ENCODE results near the gene KRT40. TPM values are rescaled to one million over a fixed set of nuclear protein-coding genes. Genes with fewer than 3 reads are reported as not detected.

The KRT40 gene
- total and polyA plus RNA-seq, 9 of the 15 experiments (the other 6 are each of a cell fraction or from before 2014, with no cell fraction given) = not detected

DNA sequence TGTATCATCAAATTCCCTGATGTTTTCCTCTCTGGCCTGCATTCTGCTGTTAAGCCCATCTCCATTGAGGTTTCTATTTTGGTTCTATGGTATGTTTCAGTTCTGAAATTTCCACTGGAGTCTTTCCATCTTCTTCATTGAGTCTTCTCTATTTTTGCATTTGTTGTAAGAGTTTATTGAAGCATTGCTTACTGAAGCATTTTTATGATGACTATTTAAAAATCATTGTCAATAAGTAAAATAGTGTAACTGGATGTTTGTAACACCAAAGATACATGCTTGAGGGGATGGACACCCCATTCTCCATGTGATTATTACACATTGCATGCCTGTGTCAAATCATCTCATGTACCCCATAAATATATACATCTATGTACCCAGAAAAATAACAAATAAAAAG is 8.6 kb downstream of the KRT40 start:
- H3K36me3 ChIP-seq (ENCODE audit: control insufficient read depth, insufficient read depth, low read length) = no peaks in the 10 kb centered on the region
- H3K9ac ChIP-seq (ENCODE audit: insufficient read depth in 1 of 2, low read depth in 2 of 2, low read length in 2 of 2) = no peak overlapping the region
- DNase-seq (ENCODE audit: extremely low read depth in 1 of 4, low spot score in 3 of 4) = no peak
- H3K9me3 ChIP-seq (replicated peaks; ENCODE audit: control insufficient read depth, insufficient read depth, low read depth, low read length) = no peaks in the 10 kb centered on the region
- no TSS peak for BruUV-seq (replicated peaks)
- CTCF ChIA-PET (ENCODE audit: low intra/inter-chr PET ratio) = no interaction called here
- intact Hi-C loops (cut with micrococcal nuclease) (no loop called here), in situ Hi-C loops (cut with MboI) (no loop called here)
- H3K79me2 ChIP-seq (ENCODE audit: control insufficient read depth, insufficient read depth, low read length) = no peaks in the 10 kb centered on the region
- no peak overlapping the region for H3K27ac ChIP-seq (ENCODE audit: extremely low read depth, low read depth, low read length)
- H4K20me1 ChIP-seq (replicated peaks; ENCODE audit: control insufficient read depth, insufficient read depth, low read length) = no peaks in the 10 kb centered on the region; the same call in 1 of the 2 replicates
- no peak overlapping the region for H3K4me2 ChIP-seq (ENCODE audit: insufficient read depth, low read length)
- no peak overlapping the region for H2AFZ ChIP-seq (ENCODE audit: low read depth, low read length)
- FAIRE-seq = no peak
- ATAC-seq = no peak
- no peaks in the 10 kb centered on the region; a peak in 1 of 5 replicates for H3K4me1 ChIP-seq (replicated peaks in 1 of 2; ENCODE audit: control insufficient read depth in 2 of 2, insufficient read depth in 2 of 2, low read length in 2 of 2)
- no peak overlapping the region for H3K4me3 ChIP-seq
- POLR2A ChIA-PET = no interaction called here
- peaks cover 3 to 18% of the 10 kb centered on the region in 2 experiments; a peak in 3 of 5 replicates for H3K27me3 ChIP-seq (ENCODE audit: control insufficient read depth in 2 of 2, insufficient read depth in 2 of 2, low read length in 2 of 2)
- TF ChIP-seq CBX8 (IDR thresholded peaks at IDR 0.05; ENCODE audit: borderline replicate concordance, extremely low read depth, low read depth, low read length, poor library complexity, severe bottlenecking) = no peak
- peak; percentile 20; the same call in 1 of the 2 replicates for TF ChIP-seq ZNF316 (IDR thresholded peaks at IDR 0.05)
- H3K9me1 ChIP-seq (ENCODE audit: control insufficient read depth, insufficient read depth, low read length) = peaks cover 3% of the 10 kb centered on the region

DNA sequence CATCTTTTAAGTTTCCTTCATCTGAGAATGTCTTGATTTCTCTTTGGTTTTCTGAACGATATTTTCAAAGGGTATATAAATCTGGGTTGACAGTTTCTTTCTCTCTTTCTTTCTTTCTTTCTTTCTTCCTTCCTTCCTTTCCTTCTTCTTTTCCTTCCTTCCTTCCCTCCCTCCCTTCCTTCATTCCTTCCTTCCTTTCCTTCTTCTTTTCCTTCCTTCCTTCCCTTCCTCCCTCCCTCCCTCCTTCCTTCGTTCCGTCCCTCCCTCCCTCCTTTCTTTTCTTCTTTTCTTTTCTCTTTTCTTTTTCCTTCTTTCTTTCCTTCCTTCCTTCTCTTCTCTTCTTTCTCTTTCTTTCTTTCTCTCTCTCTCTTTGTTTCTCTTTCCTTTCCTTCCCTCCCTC is 9.8 kb downstream of the KRT40 start:
- in situ Hi-C loops (cut with MboI) = no loop called here
- TF ChIP-seq, protein P1, sequence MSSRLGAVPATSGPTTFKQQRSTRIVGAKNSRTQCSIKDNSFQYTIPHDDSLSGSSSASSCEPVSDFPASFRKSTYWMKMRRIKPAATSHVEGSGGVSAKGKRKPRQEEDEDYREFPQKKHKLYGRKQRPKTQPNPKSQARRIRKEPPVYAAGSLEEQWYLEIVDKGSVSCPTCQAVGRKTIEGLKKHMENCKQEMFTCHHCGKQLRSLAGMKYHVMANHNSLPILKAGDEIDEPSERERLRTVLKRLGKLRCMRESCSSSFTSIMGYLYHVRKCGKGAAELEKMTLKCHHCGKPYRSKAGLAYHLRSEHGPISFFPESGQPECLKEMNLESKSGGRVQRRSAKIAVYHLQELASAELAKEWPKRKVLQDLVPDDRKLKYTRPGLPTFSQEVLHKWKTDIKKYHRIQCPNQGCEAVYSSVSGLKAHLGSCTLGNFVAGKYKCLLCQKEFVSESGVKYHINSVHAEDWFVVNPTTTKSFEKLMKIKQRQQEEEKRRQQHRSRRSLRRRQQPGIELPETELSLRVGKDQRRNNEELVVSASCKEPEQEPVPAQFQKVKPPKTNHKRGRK (tag; IDR thresholded peaks at IDR 0.05) = peak; percentile 65; the same call in 1 of the 2 replicates
- TF ChIP-seq, protein P2, sequence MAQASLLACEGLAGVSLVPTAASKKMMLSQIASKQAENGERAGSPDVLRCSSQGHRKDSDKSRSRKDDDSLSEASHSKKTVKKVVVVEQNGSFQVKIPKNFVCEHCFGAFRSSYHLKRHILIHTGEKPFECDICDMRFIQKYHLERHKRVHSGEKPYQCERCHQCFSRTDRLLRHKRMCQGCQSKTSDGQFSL (CRISPR knock-in tag; IDR thresholded peaks at IDR 0.05) = no peak
- TF ChIP-seq, protein P2 (tag; IDR thresholded peaks at IDR 0.05) = no peak
- TF ChIP-seq ZNF586 (CRISPR knock-in tag; conservative IDR thresholded peaks at IDR 0.05) = no peak
- TF ChIP-seq ZNF699 (CRISPR knock-in tag; IDR thresholded peaks at IDR 0.05; ENCODE audit: insufficient replicate concordance) = no peak
- no peak for TF ChIP-seq ATF1 (CRISPR knock-in tag; IDR thresholded peaks at IDR 0.05)
- TF ChIP-seq ATF1 (tag; IDR thresholded peaks at IDR 0.05) = no peak
- Histone ChIP-seq H3K4me1 (replicated peaks in 1 of 2; ENCODE audit: control insufficient read depth in 2 of 2, insufficient read depth in 2 of 2, low read length in 2 of 2) (no peaks in the 10 kb centered on the region), H3K9me3 (replicated peaks; ENCODE audit: control insufficient read depth, insufficient read depth, low read depth, low read length) (no peaks in the 10 kb centered on the region), H3K9ac (ENCODE audit: insufficient read depth in 1 of 2, low read depth in 2 of 2, low read length in 2 of 2) (no peak overlapping the region), H3K27me3 (ENCODE audit: control insufficient read depth in 2 of 2, insufficient read depth in 2 of 2, low read length in 2 of 2) (peaks cover 0 to 13% of the 10 kb centered on the region in 2 experiments; a peak in 1 of 5 replicates), H3K4me3 (no peak overlapping the region), H2AFZ (ENCODE audit: low read depth, low read length) (no peak overlapping the region), H3K27ac (ENCODE audit: extremely low read depth, low read depth, low read length) (no peak overlapping the region), H3K4me2 (ENCODE audit: insufficient read depth, low read length) (no peak overlapping the region), H4K20me1 (replicated peaks; ENCODE audit: control insufficient read depth, insufficient read depth, low read length) (no peaks in the 10 kb centered on the region; the same call in 1 of the 2 replicates), H3K36me3 (ENCODE audit: control insufficient read depth, insufficient read depth, low read length) (no peaks in the 10 kb centered on the region), H3K79me2 (ENCODE audit: control insufficient read depth, insufficient read depth, low read length) (no peaks in the 10 kb centered on the region), H3K9me1 (ENCODE audit: control insufficient read depth, insufficient read depth, low read length) (no peaks in the 10 kb centered on the region)
- FAIRE-seq (no peak), ATAC-seq (no peak), DNase-seq (ENCODE audit: extremely low read depth in 1 of 4, low spot score in 3 of 4) (no peak)
- CTCF ChIA-PET (ENCODE audit: low intra/inter-chr PET ratio) = no interaction called here
- POLR2A ChIA-PET = interaction anchor here (0.6 kb wide), 1 partner anchor 715 kb away, joined by 3 read pairs; no protein-coding TSS in a partner anchor
- intact Hi-C loops (cut with micrococcal nuclease) = no loop called here
- BruUV-seq (replicated peaks) = no TSS peak
- 0% methylated on average over 3 of the region's 3 CpGs for whole genome bisulfite sequencing (ENCODE audit: insufficient coverage, low coverage, missing lambda C conversion rate)

Measured in K562 (cell line).